H9 (cell line): ENCODE data around the gene FAM163B. TPM values are rescaled to one million over a fixed set of nuclear protein-coding genes. Genes with fewer than 3 reads are reported as not detected.

Experiments used
- DNase-seq: peaks from one replicate; pipeline ENCODE4 v3.0.0-alpha.2; 2017
- H2AFZ ChIP-seq: one replicate; pipeline ENCODE4 v1.6.1; 2013; ENCODE audit warnings: mild to moderate bottlenecking, low read length, control low read depth, moderate library complexity
- H2AK5ac ChIP-seq: 2 replicates; pipeline ENCODE4 v1.6.1; 2013; ENCODE audit warnings: low read length, control low read depth, mixed read lengths; ENCODE audit not compliant: insufficient read length
- H2BK120ac ChIP-seq: one replicate; pipeline ENCODE4 v1.6.1; 2013; ENCODE audit warnings: low read depth, mild to moderate bottlenecking, low read length, control low read depth, inconsistent platforms; ENCODE audit not compliant: poor library complexity, severe bottlenecking
- H2BK12ac ChIP-seq: 2 replicates; pipeline ENCODE4 v1.6.1; 2013; ENCODE audit warnings: low read length, control low read depth, mixed read lengths, low read depth; ENCODE audit not compliant: insufficient read length
- H2BK15ac ChIP-seq: 2 replicates; pipeline ENCODE4 v1.6.1; 2013; ENCODE audit warnings: low read depth, low read length, control low read depth
- H2BK20ac ChIP-seq: one replicate; pipeline ENCODE4 v1.6.1; 2013; ENCODE audit warnings: low read depth, mild to moderate bottlenecking, low read length, control low read depth, inconsistent platforms; ENCODE audit not compliant: poor library complexity, severe bottlenecking
- H2BK5ac ChIP-seq: 2 replicates; pipeline ENCODE4 v1.6.1; 2013; ENCODE audit warnings: low read length, control low read depth, mixed read lengths; ENCODE audit not compliant: insufficient read length
- H3K14ac ChIP-seq: 2 replicates; pipeline ENCODE4 v1.6.1; 2013; ENCODE audit warnings: low read length, control low read depth; ENCODE audit not compliant: insufficient read depth
- H3K18ac ChIP-seq: 2 replicates; pipeline ENCODE4 v1.6.1; 2013; ENCODE audit warnings: low read depth, mild to moderate bottlenecking, mixed read lengths, low read length, control low read depth; ENCODE audit not compliant: insufficient read length
- H3K23ac ChIP-seq: 2 replicates; pipeline ENCODE4 v1.6.1; 2013; ENCODE audit warnings: low read length, control low read depth, mixed read lengths, low read depth; ENCODE audit not compliant: insufficient read length
- H3K23me2 ChIP-seq: 2 replicates; pipeline ENCODE4 v1.6.1; 2013; ENCODE audit warnings: low read depth, mild to moderate bottlenecking, mixed read lengths, low read length, control low read depth; ENCODE audit not compliant: insufficient read length, poor library complexity, severe bottlenecking
- H3K27ac ChIP-seq: 2 replicates; pipeline ENCODE4 v1.5.1; 2013; ENCODE audit warnings: low read length, control low read depth, mixed read lengths, low read depth; ENCODE audit not compliant: insufficient read length
- H3K27me3 ChIP-seq: 2 replicates; pipeline ENCODE4 v1.6.1; 2013; ENCODE audit warnings: low read length, control low read depth, inconsistent platforms; ENCODE audit not compliant: insufficient read depth
- H3K4ac ChIP-seq: 2 replicates; pipeline ENCODE4 v1.6.1; 2013; ENCODE audit warnings: low read depth, mild to moderate bottlenecking, control low read depth, inconsistent platforms, low read length, moderate library complexity
- H3K4me1 ChIP-seq: 2 replicates; pipeline ENCODE4 v1.6.1; 2013; ENCODE audit warnings: low read length, control low read depth, inconsistent platforms; ENCODE audit not compliant: insufficient read depth
- H3K4me2 ChIP-seq: 2 replicates; pipeline ENCODE4 v1.6.1; 2013; ENCODE audit warnings: low read length, control low read depth, mixed read lengths; ENCODE audit not compliant: insufficient read length, insufficient read depth
- H3K56ac ChIP-seq: 2 replicates; pipeline ENCODE4 v1.6.1; 2013; ENCODE audit warnings: low read depth, mild to moderate bottlenecking, mixed read lengths, low read length, control low read depth; ENCODE audit not compliant: insufficient read length
- H3K79me1 ChIP-seq: 2 replicates; pipeline ENCODE4 v1.6.1; 2013; ENCODE audit warnings: low read depth, mild to moderate bottlenecking, moderate library complexity, low read length, control low read depth, inconsistent platforms; ENCODE audit not compliant: insufficient read depth, poor library complexity, severe bottlenecking
- H3K79me2 ChIP-seq: 2 replicates; pipeline ENCODE4 v1.6.1; 2013; ENCODE audit warnings: low read length, control low read depth, inconsistent platforms; ENCODE audit not compliant: insufficient read depth
- H3K9ac ChIP-seq: 2 replicates; pipeline ENCODE4 v1.6.1; 2013; ENCODE audit warnings: low read length, control low read depth, mixed read lengths; ENCODE audit not compliant: insufficient read length; ENCODE audit errors: extremely low read depth
- H3K9me3 ChIP-seq: one replicate; pipeline ENCODE4 v1.6.1; 2013; ENCODE audit warnings: low read depth, low read length, inconsistent platforms; ENCODE audit not compliant: control insufficient read depth
- H3T11ph ChIP-seq: one replicate; pipeline ENCODE4 v1.6.1; 2013; ENCODE audit warnings: mild to moderate bottlenecking, low read length, control low read depth, inconsistent platforms
- H4K20me1 ChIP-seq: one replicate; pipeline ENCODE4 v1.6.1; 2013; ENCODE audit not compliant: control insufficient read depth, insufficient read length, insufficient read depth
- H4K5ac ChIP-seq: 2 replicates; pipeline ENCODE4 v1.6.1; 2013; ENCODE audit warnings: low read depth, mild to moderate bottlenecking, mixed read lengths, low read length, control low read depth; ENCODE audit not compliant: insufficient read length
- H4K8ac ChIP-seq: replicated peaks from 2 replicates; pipeline ENCODE4 v1.6.1; 2013; ENCODE audit warnings: low read length, control low read depth, mixed read lengths, low read depth; ENCODE audit not compliant: insufficient read length
- H4K91ac ChIP-seq: 2 replicates; pipeline ENCODE4 v1.6.1; 2013; ENCODE audit warnings: low read depth, mild to moderate bottlenecking, moderate library complexity, mixed read lengths, low read length, control low read depth; ENCODE audit not compliant: insufficient read length
- H3K27ac Mint-ChIP-seq, 3 experiments: 2 replicates in 2 of 3; 3 replicates in 1 of 3; pipeline ENCODE4 v1.8.0; 2020 to 2021; ENCODE audit warnings: mixed read lengths in 3 of 3, mild to moderate bottlenecking in 1 of 3, moderate library complexity in 1 of 3
- H3K27me3 Mint-ChIP-seq: 2 replicates; pipeline ENCODE4 v1.8.0; 2021; ENCODE audit warnings: low read depth, mild to moderate bottlenecking, moderate library complexity, mixed read lengths
- H3K36me3 Mint-ChIP-seq, 3 experiments: 2 replicates in 2 of 3; 3 replicates in 1 of 3; pipeline ENCODE4 v1.8.0; 2020 to 2021; ENCODE audit warnings: low read depth in 3 of 3, mixed read lengths in 3 of 3; ENCODE audit not compliant: insufficient read depth in 1 of 3
- H3K4me1 Mint-ChIP-seq, 2 experiments: 2 replicates each; pipeline ENCODE4 v1.8.0; 2020; ENCODE audit warnings: mixed read lengths in 2 of 2
- H3K4me3 Mint-ChIP-seq, 2 experiments: 2 replicates in 1 of 2; 3 replicates in 1 of 2; pipeline ENCODE4 v1.8.0; 2020 to 2021; ENCODE audit warnings: mild to moderate bottlenecking in 2 of 2, mixed read lengths in 2 of 2, moderate library complexity in 1 of 2
- H3K9me3 Mint-ChIP-seq, 2 experiments: 2 replicates in 1 of 2; 3 replicates in 1 of 2; pipeline ENCODE4 v1.8.0; 2020; ENCODE audit warnings: mild to moderate bottlenecking in 2 of 2, mixed read lengths in 2 of 2, moderate library complexity in 1 of 2
- WGBS: extraction: QIAGEN DNeasy Blood & Tissue Kit; methylation state at CpG from one replicate; pipeline ENCODE4 v1.1.7; 2013; ENCODE audit warnings: missing lambda C conversion rate, low lambda C conversion rate, mixed read lengths; ENCODE audit not compliant: insufficient read length; ENCODE audit errors: extremely low coverage; 5-methylcytosine and 5-hydroxymethylcytosine counted together
- total RNA-seq: library from RNA; stranded (reverse); gene quantifications from 2 replicates; pipeline ENCODE4 v1.2.1, GENCODE V29; 2021
- TF ChIP-seq, protein P1 (sequence below): fragments of 200-600 bp; sonication (generic); conservative IDR thresholded peaks from 3 replicates; pipeline ENCODE4 v1.8.0; 2021; ENCODE audit warnings: antibody characterized with exemption, mild to moderate bottlenecking

FAM163B gene
- total RNA-seq, 1 experiment from 2014 or later, result 0.39 TPM

GRCh38 chr9:133621725-133622267 lies 12.6 kb upstream of the FAM163B start:
- no peak overlapping the region for H2BK120ac ChIP-seq
- Mint-ChIP-seq H3K27me3 (peaks cover 70% of the 10 kb centered on the region), H3K9me3 (peaks cover 12 to 19% of the 10 kb centered on the region in 2 experiments), H3K4me1 (peaks cover 0 to 6% of the 10 kb centered on the region in 2 experiments; a peak in 2 of 4 replicates), H3K36me3 (peaks cover 0 to 7% (median 0%) of the 10 kb centered on the region in 3 experiments; a peak in 3 of 7 replicates), H3K27ac (no peak overlapping the region), H3K4me3 (no peak overlapping the region)
- no peak overlapping the region for H3K23ac ChIP-seq
- H3K14ac ChIP-seq, result no peak overlapping the region
- no peak overlapping the region for H3K4me2 ChIP-seq
- H3K18ac ChIP-seq, result no peak overlapping the region
- H2BK15ac ChIP-seq, result no peak overlapping the region
- no peak overlapping the region for H2BK12ac ChIP-seq
- H3K79me2 ChIP-seq, result no peaks in the 10 kb centered on the region
- no peaks in the 10 kb centered on the region for H3K27me3 ChIP-seq
- no peak for DNase-seq
- TF ChIP-seq, protein P1, sequence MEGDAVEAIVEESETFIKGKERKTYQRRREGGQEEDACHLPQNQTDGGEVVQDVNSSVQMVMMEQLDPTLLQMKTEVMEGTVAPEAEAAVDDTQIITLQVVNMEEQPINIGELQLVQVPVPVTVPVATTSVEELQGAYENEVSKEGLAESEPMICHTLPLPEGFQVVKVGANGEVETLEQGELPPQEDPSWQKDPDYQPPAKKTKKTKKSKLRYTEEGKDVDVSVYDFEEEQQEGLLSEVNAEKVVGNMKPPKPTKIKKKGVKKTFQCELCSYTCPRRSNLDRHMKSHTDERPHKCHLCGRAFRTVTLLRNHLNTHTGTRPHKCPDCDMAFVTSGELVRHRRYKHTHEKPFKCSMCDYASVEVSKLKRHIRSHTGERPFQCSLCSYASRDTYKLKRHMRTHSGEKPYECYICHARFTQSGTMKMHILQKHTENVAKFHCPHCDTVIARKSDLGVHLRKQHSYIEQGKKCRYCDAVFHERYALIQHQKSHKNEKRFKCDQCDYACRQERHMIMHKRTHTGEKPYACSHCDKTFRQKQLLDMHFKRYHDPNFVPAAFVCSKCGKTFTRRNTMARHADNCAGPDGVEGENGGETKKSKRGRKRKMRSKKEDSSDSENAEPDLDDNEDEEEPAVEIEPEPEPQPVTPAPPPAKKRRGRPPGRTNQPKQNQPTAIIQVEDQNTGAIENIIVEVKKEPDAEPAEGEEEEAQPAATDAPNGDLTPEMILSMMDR, result no peak
- no peaks in the 10 kb centered on the region for H3K4me1 ChIP-seq
- H4K91ac ChIP-seq, result no peak overlapping the region
- no peak overlapping the region for H2BK5ac ChIP-seq
- no peak overlapping the region for H2AFZ ChIP-seq
- no peak overlapping the region for H2BK20ac ChIP-seq
- no peaks in the 10 kb centered on the region for H4K20me1 ChIP-seq
- no peak overlapping the region for H4K5ac ChIP-seq
- H3T11ph ChIP-seq, result no peak overlapping the region
- H4K8ac ChIP-seq, result no peak overlapping the region
- no CpG with 5 or more reads among the region's 11 CpGs for WGBS
- H3K9me3 ChIP-seq, result no peaks in the 10 kb centered on the region
- H3K9ac ChIP-seq, result no peak overlapping the region
- H3K56ac ChIP-seq, result no peak overlapping the region
- no peak overlapping the region for H3K4ac ChIP-seq
- H3K23me2 ChIP-seq, result no peaks in the 10 kb centered on the region
- no peak overlapping the region for H3K27ac ChIP-seq
- no peaks in the 10 kb centered on the region for H3K79me1 ChIP-seq
- H2AK5ac ChIP-seq, result no peak overlapping the region
